ENCODE data around the gene LAMTOR4. TPM values are rescaled to one million over a fixed set of nuclear protein-coding genes. Genes with fewer than 3 reads are reported as not detected.
A peak's percentile ranks its signal among the peaks of the same experiment; 100 is the strongest.

LAMTOR4 gene
- total and polyA plus RNA-seq, 10 of the 15 experiments (the other 5 are each of a cell fraction or from before 2014, with no cell fraction given): 73.4 to 297 (median 196) TPM

GRCh38 chr7:100198266-100198665 is 49.5 kb downstream of the LAMTOR4 start (continued):
- TF ChIP-seq EZH2 (IDR thresholded peaks at IDR 0.05; ENCODE audit: borderline replicate concordance, control insufficient read depth, low read depth, low read length): no peak
- TF ChIP-seq, protein P1, sequence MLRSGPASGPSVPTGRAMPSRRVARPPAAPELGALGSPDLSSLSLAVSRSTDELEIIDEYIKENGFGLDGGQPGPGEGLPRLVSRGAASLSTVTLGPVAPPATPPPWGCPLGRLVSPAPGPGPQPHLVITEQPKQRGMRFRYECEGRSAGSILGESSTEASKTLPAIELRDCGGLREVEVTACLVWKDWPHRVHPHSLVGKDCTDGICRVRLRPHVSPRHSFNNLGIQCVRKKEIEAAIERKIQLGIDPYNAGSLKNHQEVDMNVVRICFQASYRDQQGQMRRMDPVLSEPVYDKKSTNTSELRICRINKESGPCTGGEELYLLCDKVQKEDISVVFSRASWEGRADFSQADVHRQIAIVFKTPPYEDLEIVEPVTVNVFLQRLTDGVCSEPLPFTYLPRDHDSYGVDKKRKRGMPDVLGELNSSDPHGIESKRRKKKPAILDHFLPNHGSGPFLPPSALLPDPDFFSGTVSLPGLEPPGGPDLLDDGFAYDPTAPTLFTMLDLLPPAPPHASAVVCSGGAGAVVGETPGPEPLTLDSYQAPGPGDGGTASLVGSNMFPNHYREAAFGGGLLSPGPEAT (IDR thresholded peaks at IDR 0.05; ENCODE audit: low read depth): no peak

- Histone ChIP-seq H3K9me3 (replicated peaks; ENCODE audit: control insufficient read depth, insufficient read depth, low read length) (no peaks in the 10 kb centered on the region), H2AFZ (ENCODE audit: control insufficient read depth, low read depth, low read length) (no peak overlapping the region), H3K4me2 (ENCODE audit: control insufficient read depth, insufficient read depth) (peak overlapping the region; percentile 89; the same call in 1 of the 2 replicates), H3K79me2 (ENCODE audit: control insufficient read depth, insufficient read depth, low read length) (no peaks in the 10 kb centered on the region), H3K4me3 (no peak overlapping the region), H3K27me3 (replicated peaks in 1 of 2; ENCODE audit: control insufficient read depth in 2 of 2, insufficient read depth in 2 of 2, low read length in 1 of 2) (no peaks in the 10 kb centered on the region), H3K9ac (ENCODE audit: control insufficient read depth, insufficient read depth, low read length) (no peak overlapping the region), H4K20me1 (ENCODE audit: control insufficient read depth, insufficient read depth) (no peaks in the 10 kb centered on the region), H3K27ac (ENCODE audit: control insufficient read depth, insufficient read depth) (no peak overlapping the region), H3K4me1 (ENCODE audit: control insufficient read depth, insufficient read depth, low read length) (peaks cover 25% of the 10 kb centered on the region), H3K36me3 (ENCODE audit: control insufficient read depth in 2 of 2, insufficient read depth in 2 of 2, low read length in 1 of 2) (no peaks in the 10 kb centered on the region)
- ATAC-seq (no peak), FAIRE-seq (no peak), DNase-seq (ENCODE audit: low read depth, low spot score) (no peak)
- RAD21 ChIA-PET (ENCODE audit: unreplicated experiment): interaction anchor here (1.1 to 2.4 kb wide), 5 partner anchors 9 to 52 kb away, joined by 3 to 33 read pairs (median 11); partner anchors contain the start of gene LAMTOR4
- WGBS (ENCODE audit: insufficient coverage, insufficient replicate concordance, low lambda C conversion rate, missing lambda C conversion rate): 78% methylated on average over 11 of the region's 11 CpGs
- SMC1A ChIA-PET (ENCODE audit: uncharacterized antibody, unreplicated experiment): interaction anchor here (1.0 to 5.2 kb wide), 5 partner anchors 9 to 52 kb away, joined by 3 to 54 read pairs (median 6); partner anchors contain the start of gene LAMTOR4
- no TSS peak for BruUV-seq (replicated peaks)
- CTCF ChIA-PET: interaction anchor here (0.8 to 4.5 kb wide), 6 partner anchors 10 to 144 kb away, joined by 3 to 42 read pairs (median 18); no protein-coding TSS in a partner anchor
- POLR2A ChIA-PET: interaction anchor here (0.7 to 5.6 kb wide), 9 partner anchors 11 to 228 kb away, joined by 3 to 86 read pairs (median 4); partner anchors contain the start of genes LAMTOR4 and ZCWPW1
- intact Hi-C loops (cut with micrococcal nuclease; ENCODE audit: unreplicated experiment): no loop called here
- in situ Hi-C loops (cut with MboI): no loop called here
- TF ChIP-seq ZNF207 (IDR thresholded peaks at IDR 0.05; ENCODE audit: borderline replicate concordance) (no peak), SIN3A (IDR thresholded peaks at IDR 0.05; ENCODE audit: low read depth, low read length) (no peak), TCF3 (IDR thresholded peaks at IDR 0.05; ENCODE audit: borderline replicate concordance, insufficient read depth, low read depth, low read length) (no peak), EP300 (IDR thresholded peaks at IDR 0.05; ENCODE audit: borderline replicate concordance in 1 of 2, control insufficient read depth in 1 of 2, low read depth in 2 of 2, low read length in 2 of 2) (no peak), SMAD1 (IDR thresholded peaks at IDR 0.05; ENCODE audit: low read depth, partially characterized antibody) (no peak), SUZ12 (IDR thresholded peaks at IDR 0.05; ENCODE audit: unreplicated experiment) (no peak), MTA3 (IDR thresholded peaks at IDR 0.05; ENCODE audit: borderline replicate concordance, low read length) (no peak), POLR2A (IDR thresholded peaks at IDR 0.05; ENCODE audit: low read depth, low read length) (no peak), SMARCA5 (IDR thresholded peaks at IDR 0.05) (no peak), HDGF (IDR thresholded peaks at IDR 0.05) (no peak), CUX1 (IDR thresholded peaks at IDR 0.05; ENCODE audit: insufficient replicate concordance, low read depth, low read length) (no peak), CREM (IDR thresholded peaks at IDR 0.05; ENCODE audit: low read depth) (no peak), GABPA (IDR thresholded peaks at IDR 0.05; ENCODE audit: low read depth) (no peak), RCOR1 (conservative IDR thresholded peaks at IDR 0.05; ENCODE audit: low read depth, low read length) (no peak), NBN (IDR thresholded peaks at IDR 0.05) (no peak)
These were observed 52.0 kb downstream of the LAMTOR4 start for GRCh38 chr7:100200693-100201092.

All from GM12878 (cell line).